HEK293 (cell line): ENCODE results near the gene HDC.

Source experiments
- CTCF ChIA-PET: fragments of 350-600 bp; formaldehyde crosslinking; extraction: SDS; loops from one replicate; lab custom pipeline; 2021; ENCODE audit warnings: antibody characterized with exemption; lab: Yijun Ruan, JAX
- POLR2A ChIA-PET: fragments of 300-600 bp; formaldehyde crosslinking; extraction: SDS; loops from one replicate; lab custom pipeline; 2020; ENCODE audit warnings: antibody characterized with exemption, inconsistent platforms; lab: Yijun Ruan, JAX
- H3K27ac ChIP-seq: fragments of 200-500 bp; sonication (Bioruptor generic); 2 replicates; pipeline ENCODE4 v1.5.1; 2014; ENCODE audit warnings: low read depth, low read length, control low read depth, inconsistent platforms; ENCODE audit errors: extremely low read depth
- H3K36me3 ChIP-seq, 2 experiments: fragments of 200-500 bp in 1 of 2; sonication (Bioruptor generic) in 1 of 2; 1 replicate in 1 of 2; 2 replicates in 1 of 2; pipeline ENCODE4 v1.5.1; 2014 to 2017; ENCODE audit warnings: inconsistent platforms in 2 of 2, low read length in 2 of 2; ENCODE audit not compliant: control insufficient read depth in 2 of 2, insufficient read depth in 1 of 2
- H3K4me1 ChIP-seq: fragments of 200-500 bp; sonication (Bioruptor generic); 2 replicates; pipeline ENCODE4 v1.5.1; 2014; ENCODE audit warnings: mild to moderate bottlenecking, low read length, inconsistent platforms; ENCODE audit not compliant: control insufficient read depth, insufficient read depth
- H3K4me3 ChIP-seq: 2 replicates; pipeline ENCODE4 v1.5.1; 2011; ENCODE audit warnings: low read depth, mild to moderate bottlenecking, control low read depth, low read length, moderate library complexity
- H3K9me3 ChIP-seq: fragments of 200-500 bp; sonication (Bioruptor generic); 2 replicates; pipeline ENCODE4 v1.5.1; 2014; ENCODE audit warnings: low read depth, low read length, inconsistent platforms; ENCODE audit not compliant: control insufficient read depth, insufficient read depth
- AEBP2 ChIP-seq: fragments of 450-650 bp; formaldehyde crosslinking; IDR thresholded peaks from 2 replicates; pipeline ENCODE4 v1.5.1; 2016; ENCODE audit warnings: missing biosample characterization, missing genetic modification characterization, borderline replicate concordance
- GFI1B ChIP-seq: fragments of 450-650 bp; formaldehyde crosslinking; IDR thresholded peaks from 2 replicates; pipeline ENCODE4 v1.5.1; 2016; ENCODE audit warnings: missing biosample characterization, missing genetic modification characterization
- IKZF3 ChIP-seq: fragments of 450-650 bp; IDR thresholded peaks from 2 replicates; pipeline ENCODE4 v1.5.0; 2018; ENCODE audit warnings: missing biosample characterization, mild to moderate bottlenecking, missing genetic modification characterization, moderate library complexity
- KLF8 ChIP-seq: fragments of 450-650 bp; formaldehyde crosslinking; IDR thresholded peaks from 2 replicates; pipeline ENCODE4 v1.5.1; 2016; ENCODE audit warnings: missing biosample characterization, missing genetic modification characterization
- SETDB1 ChIP-seq: IDR thresholded peaks from one replicate; pipeline ENCODE4 v1.6.1; 2017; ENCODE audit warnings: mild to moderate bottlenecking, low read length, moderate library complexity, mixed read lengths; ENCODE audit not compliant: insufficient read length
- TCF7L2 ChIP-seq: IDR thresholded peaks from 2 replicates; pipeline ENCODE4 v1.6.1; 2011; ENCODE audit warnings: low read depth, mild to moderate bottlenecking, inconsistent platforms, low read length, moderate library complexity, borderline replicate concordance
- TSHZ1 ChIP-seq: fragments of 450-650 bp; formaldehyde crosslinking; IDR thresholded peaks from 2 replicates; pipeline ENCODE4 v1.5.1; 2016; ENCODE audit warnings: missing biosample characterization, missing genetic modification characterization, borderline replicate concordance
- YY1 ChIP-seq: fragments of 450-650 bp; formaldehyde crosslinking; IDR thresholded peaks from 2 replicates; pipeline ENCODE4 v1.5.1; 2018; ENCODE audit warnings: missing biosample characterization, missing genetic modification characterization
- ZFHX2 ChIP-seq: fragments of 450-650 bp; formaldehyde crosslinking; conservative IDR thresholded peaks from 2 replicates; pipeline ENCODE4 v1.5.1; 2016; ENCODE audit warnings: missing biosample characterization, missing genetic modification characterization
- ZNF155 ChIP-seq: fragments of 450-650 bp; formaldehyde crosslinking; IDR thresholded peaks from 2 replicates; pipeline ENCODE4 v1.5.1; 2016; ENCODE audit warnings: missing biosample characterization, missing genetic modification characterization
- ZNF223 ChIP-seq: fragments of 450-650 bp; formaldehyde crosslinking; IDR thresholded peaks from 2 replicates; pipeline ENCODE4 v1.5.1; 2016; ENCODE audit warnings: missing biosample characterization, missing genetic modification characterization
- ZNF248 ChIP-seq: fragments of 450-650 bp; formaldehyde crosslinking; IDR thresholded peaks from 2 replicates; pipeline ENCODE4 v1.5.1; 2017; ENCODE audit warnings: missing biosample characterization, missing genetic modification characterization
- ZNF366 ChIP-seq: fragments of 450-650 bp; formaldehyde crosslinking; conservative IDR thresholded peaks from 2 replicates; pipeline ENCODE4 v1.5.1; 2016; ENCODE audit warnings: missing biosample characterization, missing genetic modification characterization
- ZNF530 ChIP-seq: fragments of 450-650 bp; formaldehyde crosslinking; IDR thresholded peaks from 2 replicates; pipeline ENCODE4 v1.5.1; 2016; ENCODE audit warnings: low read depth, missing biosample characterization, missing genetic modification characterization
- ZNF610 ChIP-seq: fragments of 450-650 bp; formaldehyde crosslinking; IDR thresholded peaks from 2 replicates; pipeline ENCODE4 v1.5.1; 2016; ENCODE audit warnings: missing biosample characterization, missing genetic modification characterization, borderline replicate concordance
- ZNF624 ChIP-seq: fragments of 450-650 bp; formaldehyde crosslinking; IDR thresholded peaks from 2 replicates; pipeline ENCODE4 v1.5.1; 2017; ENCODE audit warnings: missing biosample characterization, missing genetic modification characterization
- ZNF704 ChIP-seq: fragments of 450-650 bp; formaldehyde crosslinking; IDR thresholded peaks from 2 replicates; pipeline ENCODE4 v1.5.1; 2016; ENCODE audit warnings: missing biosample characterization, missing genetic modification characterization
- ZNF792 ChIP-seq: fragments of 450-650 bp; formaldehyde crosslinking; IDR thresholded peaks from 2 replicates; pipeline ENCODE4 v1.5.1; 2016; ENCODE audit warnings: missing biosample characterization, missing genetic modification characterization
- ZSCAN23 ChIP-seq: fragments of 450-650 bp; formaldehyde crosslinking; IDR thresholded peaks from 2 replicates; pipeline ENCODE4 v1.5.1; 2016; ENCODE audit warnings: missing biosample characterization, missing genetic modification characterization
- TF ChIP-seq, protein P1 (sequence below): fragments of 450-650 bp; formaldehyde crosslinking; IDR thresholded peaks from 2 replicates; pipeline ENCODE4 v1.5.1; 2016; ENCODE audit warnings: missing biosample characterization, missing genetic modification characterization
- TF ChIP-seq, protein P2 (sequence below): fragments of 450-650 bp; formaldehyde crosslinking; conservative IDR thresholded peaks from 2 replicates; pipeline ENCODE4 v1.5.1; 2016; ENCODE audit warnings: low read depth, missing biosample characterization, missing genetic modification characterization
- TF ChIP-seq, protein P3 (sequence below): IDR thresholded peaks from 2 replicates; pipeline ENCODE4 v1.6.1; 2011; ENCODE audit warnings: mild to moderate bottlenecking, low read depth, low read length, borderline replicate concordance

The HDC gene

GRCh38 chr15:50236433-50236832, 29.1 kb downstream of the HDC start:
- H3K4me1 ChIP-seq, result no peaks in the 10 kb centered on the region
- POLR2A ChIA-PET, result no interaction called here
- no peak for TF ChIP-seq GFI1B (tag by site-specific recombination)
- no peak for TF ChIP-seq ZNF704 (tag by site-specific recombination)
- no peak for TF ChIP-seq ZNF610
- TF ChIP-seq ZNF624 (tag by site-specific recombination), result no peak
- TF ChIP-seq ZNF223 (tag by site-specific recombination), result no peak
- no peak for TF ChIP-seq ZNF248 (tag by site-specific recombination)
- no peak for TF ChIP-seq ZNF792 (tag by site-specific recombination)
- TF ChIP-seq TCF7L2, result no peak
- TF ChIP-seq ZNF155, result no peak
- no peak for TF ChIP-seq KLF8
- TF ChIP-seq, all 188 proteins: peak for 0
- Histone ChIP-seq H3K4me3 (no peak overlapping the region), H3K27ac (no peak overlapping the region), H3K9me3 (no peaks in the 10 kb centered on the region), H3K36me3 (no peaks in the 10 kb centered on the region)
- CTCF ChIA-PET, result no interaction called here

- Histone ChIP-seq H3K9me3 (no peaks in the 10 kb centered on the region), H3K4me1 (no peaks in the 10 kb centered on the region), H3K36me3 (no peaks in the 10 kb centered on the region), H3K27ac (no peak overlapping the region)
- POLR2A ChIA-PET, result no interaction called here
- TF ChIP-seq SETDB1 (no peak), IKZF3 (no peak), ZNF530 (tag by site-specific recombination) (no peak), KLF8 (no peak), AEBP2 (tag by site-specific recombination) (no peak), ZSCAN23 (no peak), ZFHX2 (tag by site-specific recombination) (no peak), YY1 (tag by site-specific recombination) (no peak), ZNF366 (tag by site-specific recombination) (no peak), TSHZ1 (tag by site-specific recombination) (no peak)
- TF ChIP-seq, protein P1, sequence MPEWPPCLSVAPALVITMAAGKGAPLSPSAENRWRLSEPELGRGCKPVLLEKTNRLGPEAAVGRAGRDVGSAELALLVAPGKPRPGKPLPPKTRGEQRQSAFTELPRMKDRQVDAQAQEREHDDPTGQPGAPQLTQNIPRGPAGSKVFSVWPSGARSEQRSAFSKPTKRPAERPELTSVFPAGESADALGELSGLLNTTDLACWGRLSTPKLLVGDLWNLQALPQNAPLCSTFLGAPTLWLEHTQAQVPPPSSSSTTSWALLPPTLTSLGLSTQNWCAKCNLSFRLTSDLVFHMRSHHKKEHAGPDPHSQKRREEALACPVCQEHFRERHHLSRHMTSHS (tag by site-specific recombination), result no peak
- TF ChIP-seq, protein P2, sequence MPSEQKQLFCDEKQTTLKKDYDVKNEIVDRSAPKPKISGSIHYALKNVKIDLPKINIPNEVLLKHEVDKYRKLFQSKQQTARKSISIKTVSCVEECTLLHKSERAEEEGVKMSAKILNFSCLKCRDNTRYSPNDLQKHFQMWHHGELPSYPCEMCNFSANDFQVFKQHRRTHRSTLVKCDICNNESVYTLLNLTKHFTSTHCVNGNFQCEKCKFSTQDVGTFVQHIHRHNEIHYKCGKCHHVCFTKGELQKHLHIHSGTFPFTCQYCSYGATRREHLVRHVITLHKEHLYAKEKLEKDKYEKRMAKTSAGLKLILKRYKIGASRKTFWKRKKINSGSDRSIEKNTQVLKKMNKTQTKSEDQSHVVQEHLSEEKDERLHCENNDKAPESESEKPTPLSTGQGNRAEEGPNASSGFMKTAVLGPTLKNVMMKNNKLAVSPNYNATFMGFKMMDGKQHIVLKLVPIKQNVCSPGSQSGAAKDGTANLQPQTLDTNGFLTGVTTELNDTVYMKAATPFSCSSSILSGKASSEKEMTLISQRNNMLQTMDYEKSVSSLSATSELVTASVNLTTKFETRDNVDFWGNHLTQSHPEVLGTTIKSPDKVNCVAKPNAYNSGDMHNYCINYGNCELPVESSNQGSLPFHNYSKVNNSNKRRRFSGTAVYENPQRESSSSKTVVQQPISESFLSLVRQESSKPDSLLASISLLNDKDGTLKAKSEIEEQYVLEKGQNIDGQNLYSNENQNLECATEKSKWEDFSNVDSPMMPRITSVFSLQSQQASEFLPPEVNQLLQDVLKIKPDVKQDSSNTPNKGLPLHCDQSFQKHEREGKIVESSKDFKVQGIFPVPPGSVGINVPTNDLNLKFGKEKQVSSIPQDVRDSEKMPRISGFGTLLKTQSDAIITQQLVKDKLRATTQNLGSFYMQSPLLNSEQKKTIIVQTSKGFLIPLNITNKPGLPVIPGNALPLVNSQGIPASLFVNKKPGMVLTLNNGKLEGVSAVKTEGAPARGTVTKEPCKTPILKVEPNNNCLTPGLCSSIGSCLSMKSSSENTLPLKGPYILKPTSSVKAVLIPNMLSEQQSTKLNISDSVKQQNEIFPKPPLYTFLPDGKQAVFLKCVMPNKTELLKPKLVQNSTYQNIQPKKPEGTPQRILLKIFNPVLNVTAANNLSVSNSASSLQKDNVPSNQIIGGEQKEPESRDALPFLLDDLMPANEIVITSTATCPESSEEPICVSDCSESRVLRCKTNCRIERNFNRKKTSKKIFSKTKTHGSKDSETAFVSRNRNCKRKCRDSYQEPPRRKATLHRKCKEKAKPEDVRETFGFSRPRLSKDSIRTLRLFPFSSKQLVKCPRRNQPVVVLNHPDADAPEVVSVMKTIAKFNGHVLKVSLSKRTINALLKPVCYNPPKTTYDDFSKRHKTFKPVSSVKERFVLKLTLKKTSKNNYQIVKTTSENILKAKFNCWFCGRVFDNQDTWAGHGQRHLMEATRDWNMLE (tag by site-specific recombination), result no peak
- TF ChIP-seq, protein P3, sequence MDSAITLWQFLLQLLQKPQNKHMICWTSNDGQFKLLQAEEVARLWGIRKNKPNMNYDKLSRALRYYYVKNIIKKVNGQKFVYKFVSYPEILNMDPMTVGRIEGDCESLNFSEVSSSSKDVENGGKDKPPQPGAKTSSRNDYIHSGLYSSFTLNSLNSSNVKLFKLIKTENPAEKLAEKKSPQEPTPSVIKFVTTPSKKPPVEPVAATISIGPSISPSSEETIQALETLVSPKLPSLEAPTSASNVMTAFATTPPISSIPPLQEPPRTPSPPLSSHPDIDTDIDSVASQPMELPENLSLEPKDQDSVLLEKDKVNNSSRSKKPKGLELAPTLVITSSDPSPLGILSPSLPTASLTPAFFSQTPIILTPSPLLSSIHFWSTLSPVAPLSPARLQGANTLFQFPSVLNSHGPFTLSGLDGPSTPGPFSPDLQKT, result no peak
- TF ChIP-seq, all 188 proteins: peak for 0
- CTCF ChIA-PET, result no interaction called here
- no peak overlapping the region for H3K4me3 ChIP-seq
Measured at GRCh38 chr15:50235794-50236193, 29.7 kb downstream of the HDC start.
